H1 (cell line): ENCODE measurements around the gene CHTF8. TPM values are rescaled to one million over a fixed set of nuclear protein-coding genes. Genes with fewer than 3 reads are reported as not detected.

Source experiments
- CTCF ChIA-PET: fragments of 300-600 bp; sonication (Branson Sonifier 250); formaldehyde crosslinking; loops from one replicate; lab custom pipeline; 2021; ENCODE audit not compliant: partially characterized antibody; lab: Charles Lee
- POLR2A ChIA-PET: fragments of 300-600 bp; sonication (Branson Sonifier 250); formaldehyde crosslinking; loops from one replicate; lab custom pipeline; 2021; ENCODE audit warnings: inconsistent platforms; ENCODE audit not compliant: partially characterized antibody; lab: Charles Lee
- DNase-seq, 2 experiments: peaks; one replicate each; pipeline versions ENCODE4 v3.0.0 to v3.0.0-alpha.2; 2010 to 2022; ENCODE audit warnings: low spot score in 2 of 2, low read depth in 1 of 2, mixed read lengths in 1 of 2
- FAIRE-seq: peaks from 2 replicates; lab custom pipeline; 2011; peaks lifted over from hg19 to GRCh38; lab: Jason Lieb, UNC
- H2AFZ ChIP-seq: 2 replicates; pipeline ENCODE4 v1.8.1; 2012; ENCODE audit warnings: low read length, inconsistent platforms
- H2AK5ac ChIP-seq: 2 replicates; pipeline ENCODE4 v1.6.1; 2013; ENCODE audit warnings: low read depth, low read length
- H2BK120ac ChIP-seq: replicated peaks from 2 replicates; pipeline ENCODE3; 2013; ENCODE audit warnings: low read depth, low read length, inconsistent platforms
- H2BK12ac ChIP-seq: 2 replicates; pipeline ENCODE4 v1.6.1; 2013; ENCODE audit warnings: low read depth, low read length
- H2BK15ac ChIP-seq: 2 replicates; pipeline ENCODE4 v1.6.1; 2013; ENCODE audit warnings: low read length
- H2BK20ac ChIP-seq: 2 replicates; pipeline ENCODE4 v1.6.1; 2013; ENCODE audit warnings: low read length
- H2BK5ac ChIP-seq: 2 replicates; pipeline ENCODE4 v1.6.1; 2013; ENCODE audit warnings: low read depth, low read length
- H3K14ac ChIP-seq: 2 replicates; pipeline ENCODE4 v1.6.1; 2013; ENCODE audit warnings: inconsistent platforms; ENCODE audit not compliant: insufficient read length
- H3K18ac ChIP-seq: 2 replicates; pipeline ENCODE4 v1.6.1; 2013; ENCODE audit warnings: low read length; ENCODE audit errors: extremely low read depth
- H3K23ac ChIP-seq: 2 replicates; pipeline ENCODE4 v1.6.1; 2013; ENCODE audit warnings: inconsistent platforms; ENCODE audit not compliant: insufficient read length
- H3K23me2 ChIP-seq: 2 replicates; pipeline ENCODE4 v1.6.1; 2013; ENCODE audit warnings: low read depth, low read length
- H3K27ac ChIP-seq: 2 replicates; pipeline ENCODE4 v1.6.1; 2011; ENCODE audit warnings: low read depth, low read length, inconsistent platforms
- H3K27me3 ChIP-seq, 4 experiments: replicated peaks in 1 of 4; 1 replicate in 1 of 4; 2 replicates in 3 of 4; pipeline versions ENCODE4 v1.6.1 to v1.8.1; 2011 to 2013; ENCODE audit warnings: low read length in 3 of 4, mild to moderate bottlenecking in 3 of 4, inconsistent platforms in 2 of 4, mixed read lengths in 2 of 4, moderate library complexity in 1 of 4; ENCODE audit not compliant: control insufficient read depth in 3 of 4, insufficient read depth in 3 of 4; ENCODE audit errors: extremely low read depth in 1 of 4
- H3K36me3 ChIP-seq, 4 experiments: 2 replicates each; pipeline versions ENCODE4 v1.6.1 to v1.8.1; 2011 to 2013; ENCODE audit warnings: mild to moderate bottlenecking in 4 of 4, low read length in 3 of 4, moderate library complexity in 2 of 4, control low read depth in 1 of 4, inconsistent platforms in 1 of 4; ENCODE audit not compliant: insufficient read depth in 4 of 4, control insufficient read depth in 2 of 4
- H3K4ac ChIP-seq: replicated peaks from 2 replicates; pipeline ENCODE3; 2013; ENCODE audit warnings: low read length, low read depth, mixed read lengths, inconsistent platforms; ENCODE audit not compliant: insufficient read length
- H3K4me1 ChIP-seq, 4 experiments: replicated peaks in 1 of 4; 1 replicate in 1 of 4; 2 replicates in 3 of 4; pipeline versions ENCODE4 v1.6.1 to v1.8.1; 2011 to 2013; ENCODE audit warnings: low read length in 3 of 4, inconsistent platforms in 2 of 4, mixed read lengths in 1 of 4; ENCODE audit not compliant: insufficient read depth in 4 of 4, control insufficient read depth in 3 of 4
- H3K4me2 ChIP-seq, 2 experiments: 2 replicates each; pipeline versions ENCODE4 v1.6.1 to v1.8.1; 2011 to 2013; ENCODE audit warnings: low read depth in 2 of 2, low read length in 2 of 2, control low read depth in 1 of 2, inconsistent platforms in 1 of 2, mild to moderate bottlenecking in 1 of 2; ENCODE audit not compliant: insufficient read depth in 1 of 2
- H3K4me3 ChIP-seq, 4 experiments: fragments of 200-600, 300-600 bp in 1 of 4; sonication (generic), shearing (Covaris generic), sonication (Bioruptor Twin) in 1 of 4; 2 replicates each; pipeline versions ENCODE4 v1.5.1 to v1.8.1; 2011 to 2016; ENCODE audit warnings: low read length in 4 of 4, low read depth in 3 of 4, control low read depth in 2 of 4, inconsistent platforms in 2 of 4, mild to moderate bottlenecking in 2 of 4, mixed read lengths in 1 of 4, moderate library complexity in 1 of 4; ENCODE audit not compliant: insufficient read depth in 2 of 4; ENCODE audit errors: extremely low read depth in 1 of 4
- H3K56ac ChIP-seq: replicated peaks from 2 replicates; pipeline ENCODE3; 2013; ENCODE audit warnings: low read depth, mild to moderate bottlenecking, mixed read lengths, low read length, inconsistent platforms; ENCODE audit not compliant: insufficient read length
- H3K79me1 ChIP-seq: 2 replicates; pipeline ENCODE4 v1.6.1; 2013; ENCODE audit warnings: low read depth, low read length, control low read depth
- H3K79me2 ChIP-seq, 2 experiments: 2 replicates each; pipeline versions ENCODE4 v1.6.1 to v1.8.1; 2012 to 2013; ENCODE audit warnings: low read length in 2 of 2, mild to moderate bottlenecking in 2 of 2, inconsistent platforms in 1 of 2; ENCODE audit not compliant: insufficient read depth in 2 of 2, control insufficient read depth in 1 of 2
- H3K9ac ChIP-seq, 4 experiments: replicated peaks in 1 of 4; 1 replicate in 1 of 4; 2 replicates in 3 of 4; pipeline versions ENCODE4 v1.6.1 to v1.8.1; 2011 to 2013; ENCODE audit warnings: low read depth in 3 of 4, low read length in 3 of 4, control low read depth in 2 of 4, mild to moderate bottlenecking in 2 of 4, moderate library complexity in 2 of 4, inconsistent platforms in 1 of 4; ENCODE audit errors: extremely low read depth in 1 of 4
- H3K9me3 ChIP-seq, 2 experiments: 2 replicates each; pipeline versions ENCODE4 v1.6.1 to v1.8.1; 2012 to 2013; ENCODE audit warnings: mild to moderate bottlenecking in 2 of 2, moderate library complexity in 2 of 2, control low read depth in 1 of 2, inconsistent platforms in 1 of 2, low read depth in 1 of 2, low read length in 1 of 2, mixed read lengths in 1 of 2; ENCODE audit not compliant: insufficient read depth in 2 of 2
- H4K20me1 ChIP-seq, 2 experiments: replicated peaks in 1 of 2; 2 replicates each; pipeline versions ENCODE3 to v1.8.1; 2011 to 2013; ENCODE audit warnings: inconsistent platforms in 2 of 2, low read length in 2 of 2, mild to moderate bottlenecking in 1 of 2; ENCODE audit not compliant: insufficient read depth in 2 of 2, control insufficient read depth in 1 of 2
- H4K5ac ChIP-seq: 2 replicates; pipeline ENCODE4 v1.6.1; 2013; ENCODE audit warnings: low read length, low read depth, mixed read lengths, inconsistent platforms; ENCODE audit not compliant: insufficient read length
- H4K8ac ChIP-seq: 2 replicates; pipeline ENCODE4 v1.8.0; 2013; ENCODE audit warnings: mild to moderate bottlenecking, moderate library complexity, low read length, inconsistent platforms; ENCODE audit not compliant: insufficient read depth; ENCODE audit errors: extremely low read depth
- H4K91ac ChIP-seq: replicated peaks from 2 replicates; pipeline ENCODE3; 2013; ENCODE audit warnings: low read length, mixed read lengths, inconsistent platforms; ENCODE audit not compliant: insufficient read length
- CBX5 ChIP-seq: fragments of 300-800, 300-1000 bp; sonication (generic); IDR thresholded peaks from 2 replicates; pipeline ENCODE4 v1.7.1; 2016; ENCODE audit warnings: antibody characterized with exemption, low read length, low read depth
- EZH2 ChIP-seq: fragments of 200-600 bp; sonication (generic); IDR thresholded peaks from 2 replicates; pipeline ENCODE4 v1.7.1; 2012; ENCODE audit warnings: low read depth, mild to moderate bottlenecking, moderate library complexity, low read length, inconsistent platforms; ENCODE audit not compliant: severe bottlenecking
- POLR2A ChIP-seq, 2 experiments: IDR thresholded peaks; 1 replicate in 1 of 2; 2 replicates in 1 of 2; pipeline ENCODE4 v1.6.1; 2011; ENCODE audit warnings: low read depth in 2 of 2, low read length in 2 of 2, mild to moderate bottlenecking in 2 of 2; ENCODE audit errors: control extremely low read depth in 1 of 2
- SP2 ChIP-seq: IDR thresholded peaks from 2 replicates; pipeline ENCODE4 v1.6.1; 2012; ENCODE audit warnings: mild to moderate bottlenecking, low read length, inconsistent platforms
- TAF1 ChIP-seq: IDR thresholded peaks from 2 replicates; pipeline ENCODE4 v1.6.1; 2011; ENCODE audit warnings: mild to moderate bottlenecking, low read depth, low read length
- TAF7 ChIP-seq: optimal IDR thresholded peaks from 2 replicates; pipeline ENCODE3; 2011; ENCODE audit warnings: low read depth, mild to moderate bottlenecking, inconsistent platforms, low read length, moderate library complexity, borderline replicate concordance
- WGBS, 2 experiments: shearing (Covaris generic) in 1 of 2; methylation state at CpG; one replicate each; pipeline versions ENCODE4 v1.1.6 to v1.1.7; 2013 to 2015; ENCODE audit warnings: low lambda C conversion rate in 2 of 2, mixed read lengths in 2 of 2, inconsistent platforms in 1 of 2, low coverage in 1 of 2, missing lambda C conversion rate in 1 of 2; ENCODE audit not compliant: insufficient replicate concordance in 2 of 2, insufficient coverage in 1 of 2, insufficient read length in 1 of 2; ENCODE audit errors: extremely low coverage in 1 of 2, missing lambda C conversion rate in 1 of 2; 5-methylcytosine and 5-hydroxymethylcytosine counted together
- polyA plus RNA-seq, 7 experiments: library from polyadenylated mRNA; depleted of rRNA in 3 of 7; stranded (reverse) in 5 of 7; unstranded in 2 of 7; fragments of >200 nt in 5 of 7; fragments of 200-250 nt in 2 of 7; gene quantifications; 1 replicate in 5 of 7; 2 replicates in 1 of 7; 4 replicates in 1 of 7; pipeline versions ENCODE4 v1.2.1 to v1.2.3, GENCODE V29; 2011 to 2013; ENCODE audit warnings: missing spikeins in 2 of 7, mixed read lengths in 2 of 7
- total RNA-seq: library from RNA; stranded (reverse); fragmentation: NEBNext Ultra II Directional; extraction: Animal tissue kit (Norgen Biotek cat#: 25700); gene quantifications from 2 replicates; pipeline ENCODE4 v1.2.1, GENCODE V29; 2021

Gene CHTF8
- total and polyA plus RNA-seq, 2 of the 8 experiments (the other 6 are each of a cell fraction or from before 2014, with no cell fraction given), result 114 to 138 TPM

GRCh38 chr16:69127966-69128510, 4.3 kb downstream of the CHTF8 start:
- no peak overlapping the region for H3K4me3 ChIP-seq
- H3K9me3 ChIP-seq, result no peaks in the 10 kb centered on the region
- no peak overlapping the region for H2BK120ac ChIP-seq
- H3K79me1 ChIP-seq, result peaks cover 5% of the 10 kb centered on the region
- no peak overlapping the region for H2BK15ac ChIP-seq
- H2BK12ac ChIP-seq, result no peak overlapping the region
- ChIA-PET CTCF (interaction anchor here (1.4 to 12.3 kb wide), 5 partner anchors 15 to 266 kb away, joined by 3 to 174 read pairs (median 7); no protein-coding TSS in a partner anchor), POLR2A (interaction anchor here (0.6 to 0.9 kb wide), 2 partner anchors 20 to 282 kb away, joined by 3 read pairs; no protein-coding TSS in a partner anchor)
- DNase-seq (no peak), FAIRE-seq (no peak)
- WGBS, 2 experiments, result 90% methylated on average over 12 of the region's 12 CpGs; no CpG with 5 or more reads in 1 of the 2 experiments
- H4K20me1 ChIP-seq, result peaks cover 0 to 6% of the 10 kb centered on the region in 2 experiments
- peaks cover 9 to 63% of the 10 kb centered on the region in 2 experiments for H3K79me2 ChIP-seq
- no peak overlapping the region for H3K23ac ChIP-seq
- H3K56ac ChIP-seq, result no peak overlapping the region
- H3K4ac ChIP-seq, result no peak overlapping the region
- peaks cover 0 to 5% (median 0%) of the 10 kb centered on the region in 4 experiments; a peak in 2 of 8 replicates for H3K36me3 ChIP-seq
- peaks cover 2% of the 10 kb centered on the region for H3K23me2 ChIP-seq
- H3K14ac ChIP-seq, result no peak overlapping the region
- H3K4me2 ChIP-seq, result no peak overlapping the region
- H2BK5ac ChIP-seq, result no peak overlapping the region
- no peaks in the 10 kb centered on the region for H3K27me3 ChIP-seq
- H4K8ac ChIP-seq, result no peak overlapping the region
- no peak overlapping the region for H4K5ac ChIP-seq
- H3K9ac ChIP-seq, result no peak overlapping the region
- no peak overlapping the region for H3K18ac ChIP-seq
- H2AFZ ChIP-seq, result no peak overlapping the region
- H2BK20ac ChIP-seq, result no peak overlapping the region
- H3K27ac ChIP-seq, result no peak overlapping the region
- H3K4me1 ChIP-seq, result peaks cover 0 to 7% (median 4%) of the 10 kb centered on the region in 4 experiments; a peak in 3 of 7 replicates
- H2AK5ac ChIP-seq, result no peak overlapping the region
- no peak overlapping the region for H4K91ac ChIP-seq
- TF ChIP-seq CBX5 (no peak), POLR2A (IDR thresholded peaks at IDR 0.05; ENCODE audit: control extremely low read depth in 1 of 2, low read depth in 2 of 2, low read length in 2 of 2) (no peak), TAF1 (no peak), EZH2 (no peak), TAF7 (no peak), SP2 (no peak)
